ENCODE data around the gene ZFP92. TPM values are rescaled to one million over a fixed set of nuclear protein-coding genes. Genes with fewer than 3 reads are reported as not detected.

Gene ZFP92
- total and polyA plus RNA-seq, 2 of the 8 experiments (the other 6 are each of a cell fraction or from before 2014, with no cell fraction given): 0.14 to 0.41 TPM

- TF ChIP-seq TCF12 (IDR thresholded peaks at IDR 0.05; ENCODE audit: low read depth, low read length) (no peak), GABPA (IDR thresholded peaks at IDR 0.05; ENCODE audit: borderline replicate concordance, insufficient read depth, low read length) (no peak), BACH1 (IDR thresholded peaks at IDR 0.05; ENCODE audit: low read length) (no peak), JUND (IDR thresholded peaks at IDR 0.05; ENCODE audit: low read length) (no peak), POLR2AphosphoS5 (IDR thresholded peaks at IDR 0.05; ENCODE audit: low read depth, low read length) (no peak)
These were observed 45.6 kb upstream of the ZFP92 start (continued) for GRCh38 chrX:153365670-153366069.

Data from H1 (cell line).